HG03108 (cell line): ENCODE results near the gene SDHA.
"Not testable (repeated sequence)": the region's sequence is repeated elsewhere in the genome, so short reads cannot be mapped to it uniquely, and the experiment has no call there.

Source experiments
- ATAC-seq: cut with Tn5 transposase; IDR thresholded peaks from one replicate; pipeline ENCODE4 v1.9.1; 2021; ENCODE audit warnings: moderate library complexity; ENCODE audit not compliant: unreplicated experiment

The SDHA gene

DNA sequence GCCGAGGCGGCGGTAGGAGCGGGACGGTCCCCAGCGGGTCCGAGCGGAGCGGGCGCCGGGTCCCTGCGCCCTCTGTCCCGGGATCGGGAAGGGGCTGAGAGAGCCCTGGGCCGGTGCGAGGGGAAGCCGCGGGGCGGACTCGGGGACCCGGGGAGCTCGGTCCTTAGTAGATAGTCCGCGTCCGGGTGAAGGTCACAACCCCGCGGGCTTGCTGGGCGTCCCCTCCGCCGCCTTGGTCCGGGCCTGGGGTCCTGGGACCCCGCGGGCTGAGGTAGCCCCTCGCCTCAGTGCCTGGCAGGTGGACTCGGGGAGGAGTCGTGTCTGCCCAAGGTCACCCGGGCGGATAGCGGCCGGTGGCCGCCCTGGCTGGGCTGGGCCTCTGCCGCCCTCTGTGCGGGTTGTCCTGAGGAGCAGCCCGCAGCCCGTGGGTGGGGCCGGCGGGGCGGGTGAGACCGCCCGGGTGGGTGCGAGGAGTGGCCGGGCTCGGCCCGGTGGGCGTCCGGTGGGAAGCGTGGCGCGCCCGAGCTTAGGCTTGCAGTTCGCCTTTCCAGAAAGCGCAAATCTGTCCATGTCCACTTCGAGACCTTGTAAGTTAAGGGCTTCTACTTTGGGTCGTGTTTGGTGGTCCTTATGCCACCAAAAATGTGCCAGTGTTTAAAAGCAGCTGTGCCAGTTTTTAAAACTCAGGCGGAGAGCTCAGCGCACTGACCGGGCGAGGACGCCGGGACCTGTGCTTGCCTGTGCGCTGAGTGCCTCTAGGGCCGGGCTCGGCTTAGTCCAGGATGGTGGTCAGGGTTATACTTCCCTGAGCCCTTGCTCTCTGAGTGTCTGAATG, 554 bp downstream of the SDHA start:
- peak; percentile 27 for ATAC-seq

- ATAC-seq, result no peak
Observed at GRCh38 chr5:219460-219863, 1.3 kb downstream of the SDHA start.

GRCh38 chr5:219991-220390, 1.9 kb downstream of the SDHA start:
- no peak for ATAC-seq

DNA sequence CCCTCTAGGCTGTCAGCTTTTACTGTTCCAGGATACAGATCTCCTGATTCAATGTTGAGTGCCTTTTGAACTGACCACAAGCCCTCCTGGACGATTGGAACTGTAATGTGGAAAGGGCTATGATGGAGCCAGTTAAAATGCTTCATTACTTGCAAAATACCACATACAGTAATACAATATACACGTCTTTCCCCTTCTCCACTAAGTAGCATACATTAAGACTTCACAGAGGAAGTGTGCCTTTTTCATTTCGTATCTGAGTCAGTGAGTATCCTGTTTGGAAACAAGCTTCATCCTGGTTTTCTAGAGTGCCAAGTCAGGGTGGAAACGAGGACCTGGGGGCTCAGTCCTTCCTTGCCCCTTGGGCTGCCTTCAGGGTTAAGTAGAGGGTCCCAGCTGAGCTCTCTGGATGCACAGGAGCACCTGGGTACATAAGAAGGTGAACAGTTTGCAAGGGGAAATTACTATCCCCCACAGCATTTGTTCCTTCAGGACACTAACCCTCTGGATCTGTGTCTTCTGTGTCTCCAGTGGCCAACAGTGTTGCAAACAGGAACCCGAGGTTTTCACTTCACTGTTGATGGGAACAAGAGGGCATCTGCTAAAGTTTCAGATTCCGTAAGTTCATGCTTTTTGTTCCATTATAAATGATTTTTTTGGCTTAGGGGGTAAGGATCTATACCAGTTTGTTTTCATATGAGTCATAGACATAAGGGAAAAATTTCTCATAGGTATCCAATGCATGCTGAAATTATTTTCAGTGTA, 5.0 kb downstream of the SDHA start:
- ATAC-seq, result not testable (repeated sequence)

GRCh38 chr5:223791-224190, 5.7 kb downstream of the SDHA start:
- ATAC-seq, result no peak

GRCh38 chr5:225334-225733, 7.2 kb downstream of the SDHA start:
- no peak for ATAC-seq

DNA sequence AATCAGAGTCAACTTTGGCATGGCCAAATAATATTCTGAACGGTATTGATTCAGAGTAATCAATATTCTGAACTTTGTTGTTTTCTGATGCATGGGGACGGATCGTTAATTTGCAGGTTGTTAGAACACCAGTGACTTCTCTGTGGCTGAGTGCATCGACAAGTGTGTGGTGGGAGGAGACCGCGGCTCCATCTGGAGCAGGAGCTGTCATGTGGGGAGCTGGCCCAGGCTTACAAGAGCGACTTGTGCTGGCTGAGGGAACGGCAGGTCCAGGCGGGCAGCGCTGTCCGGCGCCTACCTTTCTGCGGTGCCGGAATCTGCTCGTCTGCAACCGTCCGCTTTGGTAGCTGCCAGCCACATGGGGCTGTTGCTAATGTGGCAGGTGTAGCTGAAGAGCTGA, 9.3 kb downstream of the SDHA start:
- ATAC-seq, result not testable (repeated sequence)

DNA sequence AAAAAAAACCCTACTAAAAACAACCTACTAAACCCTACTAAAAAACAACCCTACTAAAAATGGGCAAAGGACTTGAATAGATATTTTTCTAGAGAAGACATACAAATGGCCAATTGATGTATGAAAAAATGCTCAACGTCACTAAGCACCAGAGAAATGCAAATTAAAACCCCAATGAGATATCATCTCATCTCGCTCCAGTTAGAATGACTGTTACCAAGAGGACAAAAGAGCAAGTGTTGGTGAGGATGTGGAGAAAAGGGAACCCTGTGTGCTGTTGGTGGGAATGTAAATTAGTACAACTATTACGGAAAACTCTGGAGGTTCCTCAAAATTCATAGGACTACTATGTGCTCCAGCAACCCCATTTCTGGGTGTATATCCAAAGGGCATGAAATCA, 10.8 kb downstream of the SDHA start:
- ATAC-seq, result no peak

DNA sequence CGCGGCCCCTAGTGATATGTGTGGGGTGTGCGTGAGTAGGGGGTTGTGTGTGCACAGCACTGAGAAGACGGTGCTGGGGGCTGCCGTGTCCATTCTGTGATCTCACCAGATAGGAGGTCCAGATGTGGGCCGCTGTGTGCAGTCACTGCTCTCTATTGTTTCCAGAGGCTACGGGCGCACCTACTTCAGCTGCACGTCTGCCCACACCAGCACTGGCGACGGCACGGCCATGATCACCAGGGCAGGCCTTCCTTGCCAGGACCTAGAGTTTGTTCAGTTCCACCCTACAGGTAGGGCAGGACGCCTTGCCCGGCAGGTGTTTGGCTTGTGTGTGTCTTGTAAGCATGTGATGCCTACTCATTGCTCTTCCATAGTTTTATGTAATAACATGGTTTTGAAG, 12.6 kb downstream of the SDHA start:
- no peak for ATAC-seq

DNA sequence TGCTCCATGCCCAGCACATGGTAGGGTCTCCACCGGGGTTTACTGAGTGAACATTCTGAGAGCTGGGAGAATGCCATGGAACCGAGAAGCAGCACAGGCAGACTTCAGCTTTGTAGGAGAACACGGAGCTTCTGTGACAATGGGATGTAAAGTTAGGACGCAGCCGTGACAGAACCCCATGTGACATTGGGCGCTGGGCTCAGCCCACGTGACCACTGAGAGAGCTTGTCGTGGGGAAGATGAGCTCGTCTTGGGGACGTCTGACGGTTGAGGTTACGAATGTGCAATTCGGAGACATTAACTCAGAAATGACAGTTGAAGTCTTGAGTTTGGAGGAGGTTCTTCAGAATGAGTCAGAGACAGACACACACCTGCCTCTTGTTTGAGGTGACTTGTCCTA, 13.5 kb downstream of the SDHA start:
- no peak for ATAC-seq

- not testable (repeated sequence) for ATAC-seq
Observed at GRCh38 chr5:233426-233825, 15.3 kb downstream of the SDHA start.

DNA sequence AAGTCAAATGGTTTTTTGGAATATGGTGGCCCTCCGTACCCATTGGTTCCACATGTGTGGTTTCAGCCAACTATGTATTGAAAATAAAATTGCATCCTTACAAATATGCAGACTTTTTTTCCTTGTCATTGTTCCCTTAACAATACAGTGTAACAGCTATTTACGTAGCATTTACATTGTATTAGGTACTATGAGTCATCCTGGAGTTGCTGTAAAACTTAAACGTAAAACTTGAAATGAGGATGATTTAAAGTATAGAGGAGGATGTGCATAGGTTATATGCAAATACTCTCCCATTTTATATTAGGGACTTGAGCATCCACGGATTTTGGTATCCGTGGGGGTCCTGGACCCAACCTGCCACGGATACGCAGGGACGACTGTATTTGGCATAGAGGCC, 16.3 kb downstream of the SDHA start:
- no peak for ATAC-seq

GRCh38 chr5:235527-235926, 17.4 kb downstream of the SDHA start:
- not testable (repeated sequence) for ATAC-seq

DNA sequence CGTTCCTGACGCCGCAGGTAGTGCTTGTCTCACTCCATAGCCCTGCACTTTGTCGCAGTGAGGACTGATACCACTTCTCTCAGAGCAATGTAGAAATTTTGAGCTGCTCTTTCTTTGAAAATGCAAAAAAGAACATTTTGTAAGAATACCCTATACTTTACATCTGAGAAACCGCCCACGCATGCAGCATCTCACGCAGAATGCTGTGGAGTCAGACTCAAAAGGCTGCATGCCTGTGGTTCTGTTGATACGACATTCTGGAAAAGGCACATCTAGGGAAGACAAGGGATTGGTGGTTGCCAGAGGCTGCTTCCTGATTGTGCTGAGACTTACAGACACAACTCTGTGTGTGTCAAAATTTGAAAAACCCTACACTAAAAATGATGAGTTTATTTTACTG, 19.8 kb downstream of the SDHA start:
- not testable (repeated sequence) for ATAC-seq

- ATAC-seq, result not testable (repeated sequence)
Observed at GRCh38 chr5:240550-240949, 22.4 kb downstream of the SDHA start.

- not testable (repeated sequence) for ATAC-seq
Observed at GRCh38 chr5:241045-241669, 23.0 kb downstream of the SDHA start.

DNA sequence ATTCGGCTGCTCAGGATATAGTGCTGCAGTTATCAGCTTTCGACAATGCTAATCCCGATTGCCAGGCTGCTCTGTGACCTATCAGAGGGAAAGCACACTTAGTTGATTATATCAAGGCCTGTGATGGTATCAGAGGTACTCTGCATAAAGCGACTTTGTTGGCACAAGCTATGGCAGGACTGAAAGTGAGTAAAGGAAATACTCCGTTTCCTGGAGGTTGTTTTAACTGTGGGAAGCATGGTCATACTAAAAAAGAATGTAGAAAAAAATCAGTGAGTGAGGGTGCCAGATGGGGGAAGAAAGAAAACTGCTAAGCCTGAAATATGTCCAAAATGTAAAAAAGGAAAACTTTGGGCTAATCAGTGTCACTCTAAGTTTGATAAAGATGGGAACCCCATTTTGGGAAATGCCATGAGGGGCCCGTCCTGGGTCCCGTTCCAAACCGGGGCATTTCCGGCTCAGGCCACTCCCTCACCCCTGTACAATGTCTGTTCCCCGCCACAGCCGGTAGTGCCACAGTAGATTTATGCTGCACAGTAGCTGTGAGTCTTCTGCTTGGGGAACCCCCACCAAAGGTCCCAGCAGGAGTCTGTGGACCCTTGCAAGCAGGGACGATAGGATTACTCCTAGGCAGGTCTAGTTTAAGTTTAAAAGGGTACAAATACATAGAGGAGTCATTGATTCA, 25.7 kb downstream of the SDHA start:
- not testable (repeated sequence) for ATAC-seq

DNA sequence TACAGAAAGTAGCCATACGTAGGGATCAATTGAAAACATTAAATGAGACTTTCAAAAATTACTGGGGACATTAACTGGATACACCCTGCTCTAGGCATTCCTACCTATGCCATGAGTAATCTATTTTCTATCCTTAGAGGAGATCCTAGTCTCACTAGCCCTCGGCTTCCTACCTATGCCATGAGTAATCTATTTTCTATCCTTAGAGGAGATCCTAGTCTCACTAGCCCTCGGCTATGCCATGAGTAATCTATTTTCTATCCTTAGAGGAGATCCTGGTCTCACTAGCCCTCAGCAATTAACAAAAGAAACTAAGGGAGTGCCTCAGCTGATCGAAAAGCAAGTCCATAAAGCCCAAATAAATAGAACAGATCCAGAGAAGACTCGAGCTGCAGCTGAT, 27.6 kb downstream of the SDHA start:
- ATAC-seq, result not testable (repeated sequence)

- ATAC-seq, result not testable (repeated sequence)
Observed at GRCh38 chr5:250396-250795, 32.3 kb downstream of the SDHA start.

GRCh38 chr5:251016-251415, 32.9 kb downstream of the SDHA start:
- not testable (repeated sequence) for ATAC-seq

DNA sequence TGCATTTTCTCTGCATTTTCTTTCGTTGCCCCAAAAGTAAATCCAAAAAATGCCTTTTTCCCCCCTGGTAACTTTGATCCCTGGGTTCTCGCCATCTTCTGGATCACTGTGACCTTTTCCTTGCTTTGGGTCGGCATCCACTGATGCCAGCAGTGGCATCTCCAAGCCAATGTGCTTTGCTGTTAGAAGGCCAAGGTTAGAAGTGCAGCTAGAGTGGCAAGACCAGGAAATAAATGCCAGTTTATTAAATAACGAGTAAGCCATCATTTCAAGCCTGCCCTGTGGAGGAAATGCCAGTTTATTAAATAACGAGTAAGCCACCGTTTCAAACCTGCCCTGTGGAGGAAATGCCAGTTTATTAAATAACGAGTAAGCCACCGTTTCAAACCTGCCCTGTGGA, 33.4 kb downstream of the SDHA start:
- not testable (repeated sequence) for ATAC-seq
